GM12872 (cell line): ENCODE results near the gene SOHLH1.

Experiments used
- CTCF ChIP-seq: IDR thresholded peaks from 3 replicates; pipeline ENCODE4 v1.5.1; 2011; ENCODE audit warnings: low read depth, mild to moderate bottlenecking, low read length, moderate library complexity; ENCODE audit not compliant: insufficient read depth

SOHLH1 gene

GRCh38 chr9:135743546-135744332, 44.5 kb upstream of the SOHLH1 start:
- TF ChIP-seq CTCF, result no peak

- TF ChIP-seq CTCF, result no peak
These were observed 43.7 kb upstream of the SOHLH1 start for GRCh38 chr9:135743021-135743420.

GRCh38 chr9:135741276-135742219, 42.3 kb upstream of the SOHLH1 start:
- TF ChIP-seq CTCF, result no peak

GRCh38 chr9:135739271-135740220, 40.3 kb upstream of the SOHLH1 start:
- no peak for TF ChIP-seq CTCF

- no peak for TF ChIP-seq CTCF
These were observed 38.7 kb upstream of the SOHLH1 start for GRCh38 chr9:135737840-135738521.

- TF ChIP-seq CTCF, result no peak
These were observed 37.9 kb upstream of the SOHLH1 start for GRCh38 chr9:135736979-135737839.
